ENCODE data around the gene THBS2.

The THBS2 gene

GRCh38 chr6:169249057-169249456, 4.6 kb downstream of the THBS2 start:
- DNase-seq (ENCODE audit: low read depth) = no peak

- DNase-seq (ENCODE audit: low read depth) = no peak
Measured at GRCh38 chr6:169248521-169248971, 5.1 kb downstream of the THBS2 start.

- DNase-seq (ENCODE audit: low read depth) = no peak
Measured at GRCh38 chr6:169247991-169248390, 5.7 kb downstream of the THBS2 start.

DNA sequence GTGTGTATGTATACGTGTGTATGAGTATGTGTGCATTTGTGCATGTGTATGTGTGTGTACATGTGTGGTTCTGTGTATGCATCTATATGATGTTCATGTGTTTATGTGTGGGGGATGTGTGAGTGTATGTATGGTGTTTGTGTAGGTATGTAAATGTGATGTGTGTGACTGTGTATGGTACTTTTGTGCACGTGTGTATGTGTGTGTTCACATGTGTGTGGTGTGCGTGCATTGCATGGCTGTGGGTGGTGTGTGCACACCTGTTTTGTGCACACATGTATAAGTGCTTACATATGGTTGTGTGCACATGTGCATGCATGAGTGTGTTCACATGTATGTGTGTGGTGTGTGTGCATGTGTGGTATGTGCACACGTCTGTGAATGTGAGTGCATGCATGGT, 6.2 kb downstream of the THBS2 start:
- DNase-seq (ENCODE audit: low read depth) = no peak

GRCh38 chr6:169246445-169246844, 7.2 kb downstream of the THBS2 start:
- no peak for DNase-seq (ENCODE audit: low read depth)

DNA sequence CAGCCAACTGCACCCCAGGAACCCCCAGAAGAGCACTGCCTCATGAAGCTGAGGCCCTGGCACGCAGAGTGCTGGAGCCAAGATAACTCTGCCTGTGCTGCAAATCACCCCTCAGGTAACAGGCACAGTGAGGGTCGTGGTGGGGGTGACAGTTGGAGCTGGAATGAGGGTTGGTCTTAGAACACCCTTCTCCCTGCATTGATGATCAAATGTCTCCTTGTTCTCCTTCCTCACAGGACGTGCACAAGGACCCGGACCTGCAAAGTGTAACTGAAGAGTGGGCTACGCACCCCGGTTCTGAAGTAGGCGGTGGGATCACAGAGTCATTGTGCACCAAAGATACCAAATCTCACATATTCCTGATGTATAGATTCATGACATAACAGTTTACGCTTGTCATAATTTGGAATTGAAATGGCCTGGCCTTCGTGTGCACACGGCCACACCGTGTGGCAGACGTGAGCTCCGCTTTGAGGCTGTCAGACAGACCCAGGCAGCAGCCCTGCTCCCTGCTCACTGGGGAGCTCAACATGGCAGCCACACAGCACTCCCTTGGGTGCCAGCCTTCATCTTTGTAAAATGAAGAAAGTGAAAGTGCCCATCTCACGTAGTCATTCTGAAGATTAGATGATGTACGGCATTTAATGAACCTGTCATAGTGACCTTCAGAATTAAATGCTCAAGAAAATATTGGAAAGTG, 8.8 kb downstream of the THBS2 start:
- DNase-seq (ENCODE audit: low read depth) = no peak

DNA sequence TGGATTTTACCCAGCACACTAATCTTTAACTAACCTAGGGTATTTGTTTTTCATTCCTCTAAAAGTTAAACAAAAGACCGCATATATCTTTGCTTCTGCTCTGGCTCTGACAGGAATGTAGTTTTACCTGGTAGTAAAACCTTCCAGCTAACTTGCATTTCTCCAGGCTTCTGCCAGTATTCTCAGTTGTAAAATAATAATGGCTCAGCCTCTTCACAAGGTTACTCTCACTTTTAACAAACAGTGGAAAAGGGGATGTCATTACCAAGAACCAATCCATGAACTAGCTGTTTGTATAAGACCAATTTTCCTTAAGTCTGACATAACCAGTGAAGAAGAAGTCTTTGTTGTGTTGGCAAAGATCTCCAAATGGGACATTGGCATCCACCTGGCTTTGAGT, 10.0 kb downstream of the THBS2 start:
- no peak for DNase-seq (ENCODE audit: low read depth)

- no peak for DNase-seq (ENCODE audit: low read depth)
Measured at GRCh38 chr6:169243186-169243585, 10.5 kb downstream of the THBS2 start.

DNA sequence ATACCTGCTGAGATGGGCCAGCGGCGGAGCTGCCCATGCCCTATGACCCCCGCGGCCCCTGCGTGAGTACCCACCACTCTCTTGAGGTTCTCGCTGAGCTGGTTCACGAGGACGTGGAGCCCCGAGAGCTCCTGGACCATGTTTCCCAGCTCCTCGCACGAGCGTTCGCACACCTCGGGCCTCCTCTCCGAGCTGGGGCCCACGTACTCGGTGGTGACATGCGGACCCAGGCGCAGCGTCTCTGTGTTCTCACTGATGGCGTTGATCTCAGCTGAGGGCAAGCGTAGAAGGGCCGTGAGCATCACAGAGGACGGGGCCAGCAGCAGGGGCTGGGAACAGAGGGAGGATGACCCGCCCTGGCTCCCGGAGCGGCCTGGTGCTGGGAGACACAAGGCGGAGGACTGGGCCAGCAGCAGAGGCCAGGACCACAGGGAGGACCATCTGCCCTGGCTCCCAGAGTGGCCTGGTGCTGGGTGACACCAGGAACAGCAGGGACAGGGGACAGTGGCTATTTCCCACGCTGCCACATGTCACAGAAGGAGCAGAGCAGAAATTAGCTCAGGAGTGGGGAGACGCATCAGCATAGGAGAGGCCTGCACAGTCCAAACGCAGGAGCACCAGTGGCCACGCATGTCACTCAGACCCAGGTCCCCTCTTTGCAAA, 11.8 kb downstream of the THBS2 start:
- DNase-seq (ENCODE audit: low read depth) = no peak

- no peak for DNase-seq (ENCODE audit: low read depth)
Measured at GRCh38 chr6:169240591-169241390, 12.9 kb downstream of the THBS2 start.

GRCh38 chr6:169240125-169240524, 13.5 kb downstream of the THBS2 start:
- DNase-seq (ENCODE audit: low read depth) = no peak

DNA sequence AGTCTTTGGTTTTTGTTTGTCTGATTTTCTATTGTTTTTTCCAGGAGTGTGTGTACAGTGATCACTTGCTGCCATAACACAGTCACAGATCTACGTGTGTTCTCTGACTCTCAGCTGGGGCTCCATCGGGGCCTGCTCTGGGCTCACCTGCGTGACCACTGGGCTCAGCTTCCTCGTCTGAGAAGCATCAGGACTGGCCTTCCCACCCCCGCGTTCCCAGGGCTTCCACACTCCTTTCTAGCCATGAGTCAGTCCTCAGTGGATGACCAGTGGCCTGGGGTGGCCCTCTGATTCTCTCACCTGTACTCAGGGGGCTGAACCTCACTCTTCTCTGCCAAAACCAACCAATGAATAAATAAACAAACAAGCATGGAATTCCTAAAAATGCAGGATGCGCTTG, 14.5 kb downstream of the THBS2 start:
- no peak for DNase-seq (ENCODE audit: low read depth)

DNA sequence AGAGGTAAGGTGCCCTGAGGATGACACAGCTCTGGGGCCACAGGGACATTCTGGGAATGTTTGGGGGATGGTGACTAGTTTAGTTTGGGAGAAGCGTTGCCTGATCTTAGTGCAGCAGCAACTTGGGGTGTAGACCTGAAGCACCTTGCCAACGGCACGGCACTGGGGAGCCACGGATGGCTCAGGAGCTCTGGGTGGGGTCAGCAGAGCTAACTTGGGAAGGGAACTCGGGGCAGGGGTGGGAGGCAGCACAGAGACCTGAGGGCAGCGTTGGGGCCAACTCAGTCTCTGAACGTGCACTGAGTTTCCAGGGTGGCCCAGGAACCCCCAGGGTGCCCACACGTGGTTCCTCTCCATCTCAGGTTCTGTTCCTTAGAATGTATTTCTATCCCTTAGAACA, 14.9 kb downstream of the THBS2 start:
- no peak for DNase-seq (ENCODE audit: low read depth)

DNA sequence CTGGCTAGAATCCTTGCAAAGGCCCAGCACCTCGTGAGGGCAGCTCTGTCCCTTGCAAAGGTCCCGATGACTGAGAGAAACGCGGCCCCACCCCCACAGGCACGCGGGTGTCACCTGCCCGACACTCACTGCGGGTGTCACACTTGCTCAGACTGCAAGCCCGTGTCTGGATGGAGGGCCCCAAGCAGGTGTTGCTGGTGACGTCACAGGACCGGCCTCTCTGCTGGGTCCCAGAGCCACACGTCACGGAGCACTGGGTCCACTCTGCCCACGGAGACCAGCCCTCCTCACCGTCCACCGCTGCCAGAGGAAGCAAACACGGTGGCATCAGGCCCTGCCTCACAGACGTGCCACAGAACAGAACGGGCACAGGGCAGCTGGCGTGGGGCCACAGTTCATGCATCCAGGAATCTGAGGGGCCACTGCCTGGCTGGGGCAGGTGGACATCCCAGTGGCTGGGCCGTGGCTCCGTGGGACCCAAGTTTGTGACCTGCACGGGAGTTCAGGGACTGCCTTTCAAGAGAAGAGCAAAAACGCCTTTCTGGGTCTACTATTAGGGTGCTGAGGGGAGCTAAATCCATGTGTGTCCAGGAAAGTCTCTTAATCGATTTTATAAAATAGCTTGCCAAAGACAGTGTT, 16.0 kb downstream of the THBS2 start:
- no peak for DNase-seq (ENCODE audit: low read depth)

DNA sequence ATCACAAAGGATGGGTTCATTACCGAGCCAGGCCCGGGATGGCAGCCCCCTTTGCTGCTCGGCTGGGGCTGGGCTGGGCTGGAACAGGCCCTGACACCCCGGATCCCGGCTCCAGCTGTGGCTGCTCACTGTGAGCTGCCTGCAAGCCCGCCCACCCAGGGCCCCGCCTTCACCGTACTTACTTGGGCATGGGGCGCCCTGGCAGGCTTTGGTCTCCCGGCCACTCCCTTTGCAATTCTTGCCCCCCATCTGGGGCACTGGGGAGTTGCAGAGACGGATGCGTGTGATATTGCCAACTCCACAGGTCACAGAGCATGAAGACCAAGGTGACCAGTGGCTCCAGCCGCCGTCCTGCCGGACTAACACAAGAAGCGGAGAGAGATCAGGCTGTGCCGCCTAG, 16.7 kb downstream of the THBS2 start:
- DNase-seq (ENCODE audit: low read depth) = no peak

GRCh38 chr6:169236545-169236944, 17.1 kb downstream of the THBS2 start:
- no peak for DNase-seq (ENCODE audit: low read depth)

GRCh38 chr6:169235286-169235685, 18.4 kb downstream of the THBS2 start:
- DNase-seq (ENCODE audit: low read depth) = no peak

DNA sequence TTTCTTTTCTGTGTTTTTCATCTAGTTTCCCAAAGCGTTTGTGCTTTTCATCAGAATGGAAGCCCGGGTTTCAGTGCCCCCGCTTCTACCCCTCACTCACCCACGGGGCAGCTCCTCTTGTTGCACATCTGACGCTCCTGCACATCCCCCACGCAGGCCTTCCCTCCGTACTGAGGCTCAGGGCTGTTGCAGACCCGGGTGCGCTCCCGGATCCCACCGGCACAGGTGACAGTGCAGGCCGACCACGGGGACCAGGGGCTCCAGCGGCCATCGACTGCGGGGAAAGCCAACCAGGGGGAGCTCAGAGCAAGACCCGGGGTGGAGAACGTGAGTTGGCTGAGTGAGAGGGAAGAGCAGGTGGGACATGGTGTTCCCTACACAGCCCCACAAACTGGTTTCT, 19.0 kb downstream of the THBS2 start:
- DNase-seq (ENCODE audit: low read depth) = no peak

DNA sequence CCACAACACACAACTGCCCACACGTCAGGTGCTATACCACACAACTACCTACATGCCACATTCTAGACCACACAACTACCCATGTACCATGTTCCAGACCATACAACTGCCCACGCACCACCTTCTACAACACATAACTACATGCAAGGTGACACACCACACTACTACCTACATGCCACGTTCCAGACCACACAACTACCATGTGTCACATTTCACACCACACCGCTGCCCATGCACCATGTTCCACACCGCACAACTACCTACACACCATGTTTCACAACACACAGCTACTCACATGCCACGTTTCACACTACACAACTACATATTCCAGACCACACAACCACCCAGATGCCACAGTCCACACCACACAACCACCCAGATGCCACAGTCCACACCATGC, 19.8 kb downstream of the THBS2 start:
- no peak for DNase-seq (ENCODE audit: low read depth)

GRCh38 chr6:169233181-169233580, 20.5 kb downstream of the THBS2 start:
- no peak for DNase-seq (ENCODE audit: low read depth)

DNA sequence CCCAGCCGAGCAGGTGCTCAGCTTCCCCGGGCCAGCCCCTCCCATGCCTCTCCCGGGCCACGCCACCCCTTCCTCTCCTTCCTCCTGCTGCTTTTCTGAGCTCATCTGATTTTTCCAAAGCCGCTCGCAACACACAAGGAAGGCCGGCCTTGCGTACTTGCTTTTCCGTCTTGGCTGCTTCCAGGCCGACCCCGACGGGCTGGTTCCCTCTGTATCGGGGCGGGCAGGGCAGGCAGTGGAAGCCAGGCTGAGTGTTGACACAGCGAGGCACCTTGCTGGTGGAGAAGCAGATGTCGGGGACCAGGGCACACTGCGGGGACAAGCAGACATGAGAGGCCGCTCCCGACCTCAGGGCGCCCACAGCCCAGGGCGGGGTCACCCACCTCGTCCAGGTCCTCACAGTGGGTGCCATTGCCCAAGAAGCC, 21.1 kb downstream of the THBS2 start:
- no peak for DNase-seq (ENCODE audit: low read depth)

DNA sequence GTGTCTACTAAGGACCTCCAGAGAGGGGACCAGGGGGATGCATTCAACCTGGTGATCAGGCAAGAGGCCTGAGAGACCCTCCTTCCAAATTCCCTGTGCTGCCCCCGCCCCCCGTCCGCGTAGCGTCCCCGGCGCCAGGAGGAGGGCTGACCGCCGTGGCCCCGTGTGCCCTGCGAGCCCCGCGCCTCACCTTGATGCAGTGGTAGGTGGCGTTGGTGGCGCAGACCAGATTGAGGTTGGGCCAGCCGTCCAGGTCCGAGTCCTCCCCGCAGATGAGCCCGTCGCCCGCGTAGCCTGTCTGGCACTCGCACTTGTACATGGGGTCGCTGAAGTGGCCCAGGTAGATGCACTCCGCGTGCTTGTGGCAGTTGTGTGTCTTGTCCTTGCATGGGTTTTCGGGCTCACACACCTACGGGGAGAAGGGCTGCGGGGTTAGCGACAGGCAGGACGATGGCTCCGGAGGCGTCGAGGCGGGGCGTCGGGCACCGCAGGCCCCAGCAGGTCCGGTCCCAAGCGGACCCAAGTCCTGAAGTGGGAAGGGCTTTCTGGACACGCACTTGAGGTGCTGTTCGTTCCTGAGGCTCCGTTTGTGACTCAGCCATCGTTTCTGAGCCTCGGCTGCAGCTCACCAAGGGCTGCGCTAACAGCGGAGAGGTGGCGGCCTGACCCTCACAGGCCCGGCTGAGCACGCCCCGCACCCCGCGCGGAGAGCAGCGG, 21.7 kb downstream of the THBS2 start:
- no peak for DNase-seq (ENCODE audit: low read depth)

All from GM04504 (cell line).